Gastroesophageal sphincter (tissue), 3 donors: ENCODE measurements around the gene CASP9.

Experiments used
- CTCF ChIP-seq, 4 experiments: fragments of 200-600 bp in 2 of 4; fragments of 450-650 bp in 2 of 4; sonication (generic) in 1 of 4; IDR thresholded peaks; one replicate each; pipeline ENCODE4 v1.5.1; 2017 to 2019; ENCODE audit warnings: antibody characterized with exemption in 4 of 4, mild to moderate bottlenecking in 2 of 4, moderate library complexity in 2 of 4
- EP300 ChIP-seq: sonication (generic); formaldehyde crosslinking; IDR thresholded peaks from one replicate; pipeline ENCODE4 v1.6.1; 2017; ENCODE audit warnings: antibody characterized with exemption, mild to moderate bottlenecking
- POLR2AphosphoS5 ChIP-seq: sonication (generic); formaldehyde crosslinking; IDR thresholded peaks from one replicate; pipeline ENCODE4 v1.6.1; 2017; ENCODE audit warnings: antibody characterized with exemption

- TF ChIP-seq EP300 (peak; percentile 57), CTCF (IDR thresholded peaks at IDR 0.05) (no peak), POLR2AphosphoS5 (peak; percentile 46)
Observed at GRCh38 chr1:15524283-15525049, 451 bp upstream of the CASP9 start.
